Measurements from ENCODE around the gene ABI3BP. TPM values are rescaled to one million over a fixed set of nuclear protein-coding genes. Genes with fewer than 3 reads are reported as not detected.

The ABI3BP gene
- total RNA-seq, 1 experiment from 2014 or later = 0.15 TPM

- Histone ChIP-seq H3K4me1 (ENCODE audit: control insufficient read depth in 1 of 2, insufficient read depth in 2 of 2, low read length in 2 of 2) (no peaks in the 10 kb centered on the region), H4K20me1 (ENCODE audit: insufficient read depth) (no peaks in the 10 kb centered on the region), H3K36me3 (ENCODE audit: control insufficient read depth in 1 of 2, insufficient read depth in 2 of 2, low read length in 2 of 2) (no peaks in the 10 kb centered on the region), H3K79me2 (ENCODE audit: insufficient read depth, low read length) (no peaks in the 10 kb centered on the region), H3K9ac (ENCODE audit: low read length) (no peak overlapping the region), H2AFZ (ENCODE audit: low read depth, low read length, poor library complexity, severe bottlenecking) (no peak overlapping the region), H3K4me3 (replicated peaks in 1 of 2; ENCODE audit: low read depth in 1 of 2, low read length in 2 of 2) (no peak overlapping the region), H3K27me3 (ENCODE audit: insufficient read depth, low read length) (no peaks in the 10 kb centered on the region), H3K27ac (ENCODE audit: low read depth, low read length) (no peak overlapping the region), H3K9me2 (ENCODE audit: insufficient read depth) (no peaks in the 10 kb centered on the region), H3K4me2 (ENCODE audit: low read length) (no peak overlapping the region), H3K9me3 (ENCODE audit: control insufficient read depth in 1 of 2, insufficient read depth in 1 of 2, low read depth in 1 of 2, low read length in 2 of 2) (no peaks in the 10 kb centered on the region)
- no peak for ATAC-seq
- no peak for DNase-seq (ENCODE audit: low read depth, low spot score)
- no peak for TF ChIP-seq MAX (IDR thresholded peaks at IDR 0.05)
- POLR2A ChIA-PET = no interaction called here
- CTCF ChIA-PET = no interaction called here
- RAD21 ChIA-PET (ENCODE audit: low non-redundant PET in 1 of 2, low total read pairs in 2 of 2, uncharacterized antibody in 2 of 2, unreplicated experiment in 2 of 2) = no interaction called here
- no TSS peak for BruUV-seq (replicated peaks)
- intact Hi-C loops (cut with micrococcal nuclease) = no loop called here
Measured at GRCh38 chr3:100999160-100999559, 5.9 kb upstream of the ABI3BP start.

- Histone ChIP-seq H2AFZ (ENCODE audit: low read depth, low read length, poor library complexity, severe bottlenecking) (no peak overlapping the region), H3K36me3 (ENCODE audit: control insufficient read depth in 1 of 2, insufficient read depth in 2 of 2, low read length in 2 of 2) (no peaks in the 10 kb centered on the region), H3K9me3 (ENCODE audit: control insufficient read depth in 1 of 2, insufficient read depth in 1 of 2, low read depth in 1 of 2, low read length in 2 of 2) (no peaks in the 10 kb centered on the region), H3K4me2 (ENCODE audit: low read length) (no peak overlapping the region), H3K4me3 (replicated peaks in 1 of 2; ENCODE audit: low read depth in 1 of 2, low read length in 2 of 2) (no peak overlapping the region), H3K9me2 (ENCODE audit: insufficient read depth) (no peaks in the 10 kb centered on the region), H4K20me1 (ENCODE audit: insufficient read depth) (no peaks in the 10 kb centered on the region), H3K27ac (ENCODE audit: low read depth, low read length) (no peak overlapping the region), H3K27me3 (ENCODE audit: insufficient read depth, low read length) (no peaks in the 10 kb centered on the region), H3K4me1 (ENCODE audit: control insufficient read depth in 1 of 2, insufficient read depth in 2 of 2, low read length in 2 of 2) (0 out of 4 replicates have a peak, but pooled peaks cover 0 to 5% of the 10 kb centered on the region in 2 experiments), H3K9ac (ENCODE audit: low read length) (no peak overlapping the region), H3K79me2 (ENCODE audit: insufficient read depth, low read length) (no peaks in the 10 kb centered on the region)
- no TSS peak for BruUV-seq (replicated peaks)
- intact Hi-C loops (cut with micrococcal nuclease) = no loop called here
- RAD21 ChIA-PET (ENCODE audit: low non-redundant PET in 1 of 2, low total read pairs in 2 of 2, uncharacterized antibody in 2 of 2, unreplicated experiment in 2 of 2) = no interaction called here
- DNase-seq (ENCODE audit: low read depth, low spot score) = no peak
- no peak for TF ChIP-seq RAD21 (IDR thresholded peaks at IDR 0.05; ENCODE audit: low read depth)
- TF ChIP-seq JUND (IDR thresholded peaks at IDR 0.05) = no peak
- TF ChIP-seq CEBPB (IDR thresholded peaks at IDR 0.05; ENCODE audit: low read depth) = no peak
- TF ChIP-seq SRF (IDR thresholded peaks at IDR 0.05; ENCODE audit: low read depth) = no peak
- TF ChIP-seq ZNF274 (IDR thresholded peaks at IDR 0.05; ENCODE audit: low read depth, low read length) = no peak
- TF ChIP-seq CTCF (IDR thresholded peaks at IDR 0.05 in 2 of 3, conservative IDR thresholded peaks at IDR 0.05 in 1 of 3; ENCODE audit: borderline replicate concordance in 1 of 3, insufficient read depth in 1 of 3, low read depth in 2 of 3, low read length in 2 of 3) = no peak
- TF ChIP-seq TCF7L2 (IDR thresholded peaks at IDR 0.05; ENCODE audit: borderline replicate concordance, extremely low read depth, insufficient read depth, insufficient read length) = no peak
- TF ChIP-seq REST (IDR thresholded peaks at IDR 0.05; ENCODE audit: low read depth) = no peak
- CTCF ChIA-PET = no interaction called here
- ATAC-seq = no peak
- POLR2A ChIA-PET = no interaction called here
Measured at GRCh38 chr3:100994809-100995208, 1.6 kb upstream of the ABI3BP start.
